HCT116 (cell line): ENCODE results near the gene SAMD14. TPM values are rescaled to one million over a fixed set of nuclear protein-coding genes. Genes with fewer than 3 reads are reported as not detected.
A peak's percentile ranks its signal among the peaks of the same experiment; 100 is the strongest.

Experiments
- ATAC-seq: fragments of 200-7000 bp; cut with Tn5 transposase; 2 replicates; pipeline ENCODE4 v1.9.1; 2020; ENCODE audit warnings: mild to moderate bottlenecking, moderate library complexity
- Bru-seq: library from RNA; stranded (reverse); fragments of 400-500 nt; gene quantifications from one replicate; lab custom pipeline; 2021; lab: Mats Ljungman, UMichigan
- BruChase-seq, 2 experiments: library from RNA; stranded (reverse); fragments of 400-500 nt; gene quantifications; one replicate each; lab custom pipeline; 2021; lab: Mats Ljungman, UMichigan
- BruUV-seq: library from RNA; stranded (reverse); fragments of 400-500 nt; replicated peaks from 2 replicates; lab custom pipeline; 2021; lab: Mats Ljungman, UMichigan
- CTCF ChIA-PET: fragments of 300-600 bp; sonication (Branson Sonifier 250); formaldehyde crosslinking; loops from one replicate; lab custom pipeline; 2021; ENCODE audit warnings: antibody characterized with exemption; lab: Charles Lee
- POLR2A ChIA-PET: fragments of 300-600, 350-600 bp; sonication (Branson Sonifier 250); formaldehyde crosslinking; loops from one replicate; lab custom pipeline; 2021; ENCODE audit warnings: antibody characterized with exemption; lab: Charles Lee
- RAD21 ChIA-PET, 2 experiments: fragments of 300-600 bp; sonication (Branson Sonifier 250); formaldehyde crosslinking; loops; one replicate each; lab custom pipeline; 2023; ENCODE audit warnings: low total read pairs in 2 of 2; ENCODE audit not compliant: uncharacterized antibody in 2 of 2, unreplicated experiment in 2 of 2, low non-redundant PET in 1 of 2; lab: Charles Lee
- DNase-seq: peaks from one replicate; pipeline ENCODE4 v3.0.0-alpha.2; 2010; ENCODE audit warnings: low read depth, low spot score
- H2AFZ ChIP-seq: fragments of 200-600 bp; shearing (Covaris generic), sonication (generic); 2 replicates; pipeline ENCODE4 v1.6.1; 2017; ENCODE audit warnings: low read depth, mixed run types, mixed read lengths, antibody characterized with exemption, low read length; ENCODE audit not compliant: poor library complexity, severe bottlenecking
- H3K27ac ChIP-seq: 2 replicates; pipeline ENCODE4 v1.5.1; 2012; ENCODE audit warnings: low read depth, low read length
- H3K27me3 ChIP-seq: fragments of 200-600 bp; sonication (generic); 2 replicates; pipeline ENCODE4 v1.6.1; 2016; ENCODE audit warnings: mixed run types, low read length, mixed read lengths; ENCODE audit not compliant: insufficient read depth
- H3K36me3 ChIP-seq, 2 experiments: fragments of 200-500 bp in 1 of 2; fragments of 200-600 bp in 1 of 2; sonication (Bioruptor generic) in 1 of 2; sonication (generic) in 1 of 2; 2 replicates each; pipeline versions ENCODE4 v1.5.1 to v1.6.1; 2014 to 2016; ENCODE audit warnings: low read length in 2 of 2, inconsistent platforms in 1 of 2, mixed read lengths in 1 of 2, mixed run types in 1 of 2; ENCODE audit not compliant: insufficient read depth in 2 of 2, control insufficient read depth in 1 of 2
- H3K4me1 ChIP-seq, 2 experiments: fragments of 200-600 bp in 1 of 2; sonication (generic) in 1 of 2; 2 replicates each; pipeline versions ENCODE4 v1.5.1 to v1.6.1; 2012 to 2017; ENCODE audit warnings: low read length in 2 of 2, inconsistent platforms in 1 of 2, mild to moderate bottlenecking in 1 of 2, mixed read lengths in 1 of 2, mixed run types in 1 of 2, moderate library complexity in 1 of 2; ENCODE audit not compliant: insufficient read depth in 2 of 2, control insufficient read depth in 1 of 2
- H3K4me2 ChIP-seq: fragments of 200-600 bp; sonication (generic); 2 replicates; pipeline ENCODE4 v1.6.1; 2017; ENCODE audit warnings: mixed run types, low read length, mixed read lengths
- H3K4me3 ChIP-seq, 2 experiments: fragments of 200-600 bp in 1 of 2; sonication (generic) in 1 of 2; replicated peaks in 1 of 2; 2 replicates each; pipeline ENCODE4 v1.5.1; 2011 to 2016; ENCODE audit warnings: low read length in 2 of 2, control low read depth in 1 of 2, low read depth in 1 of 2, mild to moderate bottlenecking in 1 of 2, mixed read lengths in 1 of 2, mixed run types in 1 of 2
- H3K79me2 ChIP-seq: fragments of 200-600 bp; sonication (generic); 2 replicates; pipeline ENCODE4 v1.6.1; 2017; ENCODE audit warnings: mild to moderate bottlenecking, mixed run types, low read length, moderate library complexity, mixed read lengths; ENCODE audit not compliant: insufficient read depth
- H3K9ac ChIP-seq: fragments of 200-600 bp; sonication (generic); 2 replicates; pipeline ENCODE4 v1.6.1; 2016; ENCODE audit warnings: low read length, mixed read lengths
- H3K9me2 ChIP-seq: fragments of 200-600 bp; sonication (generic), shearing (Covaris generic); 2 replicates; pipeline ENCODE4 v1.6.1; 2017; ENCODE audit warnings: mixed run types, mild to moderate bottlenecking, moderate library complexity; ENCODE audit not compliant: insufficient read depth
- H3K9me3 ChIP-seq, 2 experiments: fragments of 200-500 bp in 1 of 2; fragments of 200-600 bp in 1 of 2; sonication (Bioruptor generic) in 1 of 2; sonication (generic) in 1 of 2; 2 replicates each; pipeline ENCODE4 v1.6.1; 2014 to 2017; ENCODE audit warnings: low read length in 2 of 2, mixed read lengths in 2 of 2, inconsistent platforms in 1 of 2, low read depth in 1 of 2, mild to moderate bottlenecking in 1 of 2, mixed run types in 1 of 2, moderate library complexity in 1 of 2; ENCODE audit not compliant: control insufficient read depth in 1 of 2, insufficient read depth in 1 of 2
- H4K20me1 ChIP-seq: fragments of 200-600 bp; sonication (generic), shearing (Covaris generic); 2 replicates; pipeline ENCODE4 v1.6.1; 2017; ENCODE audit warnings: mixed run types, mild to moderate bottlenecking, moderate library complexity; ENCODE audit not compliant: insufficient read depth
- ATF3 ChIP-seq: IDR thresholded peaks from 2 replicates; pipeline ENCODE4 v1.6.1; 2012
- CBX3 ChIP-seq: IDR thresholded peaks from 2 replicates; pipeline ENCODE4 v1.6.1; 2012; ENCODE audit warnings: low read depth
- CEBPB ChIP-seq: IDR thresholded peaks from 2 replicates; pipeline ENCODE4 v1.6.1; 2012; ENCODE audit warnings: low read depth
- CTCF ChIP-seq, 3 experiments: fragments of 200-600 bp in 1 of 3; sonication (generic) in 1 of 3; IDR thresholded peaks in 2 of 3; conservative IDR thresholded peaks in 1 of 3; 2 replicates each; pipeline ENCODE4 v1.5.1; 2012 to 2017; ENCODE audit warnings: low read depth in 2 of 3, low read length in 2 of 3, antibody characterized with exemption in 1 of 3, borderline replicate concordance in 1 of 3, control low read depth in 1 of 3, mild to moderate bottlenecking in 1 of 3, mixed read lengths in 1 of 3, mixed run types in 1 of 3, moderate library complexity in 1 of 3; ENCODE audit not compliant: insufficient read depth in 1 of 3
- EZH2 ChIP-seq: fragments of 200-600 bp; sonication (generic); IDR thresholded peaks from 2 replicates; pipeline ENCODE4 v1.6.1; 2017; ENCODE audit warnings: antibody characterized with exemption, mixed run types
- FOSL1 ChIP-seq: IDR thresholded peaks from 2 replicates; pipeline ENCODE4 v1.6.1; 2012; ENCODE audit warnings: low read depth
- JUND ChIP-seq: IDR thresholded peaks from 2 replicates; pipeline ENCODE4 v1.6.1; 2012
- MAX ChIP-seq: IDR thresholded peaks from 2 replicates; pipeline ENCODE4 v1.6.1; 2012
- POLR2A ChIP-seq: IDR thresholded peaks from 2 replicates; pipeline ENCODE4 v1.7.0; 2011; ENCODE audit warnings: borderline replicate concordance; ENCODE audit not compliant: insufficient read depth, insufficient read length; ENCODE audit errors: extremely low read depth
- REST ChIP-seq: IDR thresholded peaks from 2 replicates; pipeline ENCODE4 v1.6.1; 2012; ENCODE audit warnings: low read depth
- SIN3A ChIP-seq: IDR thresholded peaks from 2 replicates; pipeline ENCODE4 v1.6.1; 2012; ENCODE audit warnings: low read depth
- SRF ChIP-seq: IDR thresholded peaks from 2 replicates; pipeline ENCODE4 v1.6.1; 2012; ENCODE audit warnings: low read depth
- TCF7L2 ChIP-seq: IDR thresholded peaks from 2 replicates; pipeline ENCODE4 v1.7.0; 2011; ENCODE audit warnings: borderline replicate concordance, inconsistent platforms; ENCODE audit not compliant: insufficient read depth, insufficient read length; ENCODE audit errors: extremely low read depth
- YY1 ChIP-seq: IDR thresholded peaks from 2 replicates; pipeline ENCODE4 v1.6.1; 2011; ENCODE audit warnings: low read length, low read depth, moderate library complexity, mild to moderate bottlenecking; ENCODE audit not compliant: insufficient replicate concordance; ENCODE audit errors: extremely low read depth
- ZBTB33 ChIP-seq: IDR thresholded peaks from 2 replicates; pipeline ENCODE4 v1.6.1; 2011; ENCODE audit warnings: mild to moderate bottlenecking, low read length, moderate library complexity; ENCODE audit not compliant: insufficient replicate concordance; ENCODE audit errors: extremely low read depth
- ZFX ChIP-seq: fragments of 450-650 bp; IDR thresholded peaks from 2 replicates; pipeline ENCODE4 v1.6.1; 2017
- ZNF274 ChIP-seq: fragments of 200-500 bp; sonication (Bioruptor generic); IDR thresholded peaks from 2 replicates; pipeline ENCODE4 v1.6.1; 2014; ENCODE audit warnings: mild to moderate bottlenecking, low read depth, low read length, inconsistent platforms
- intact Hi-C: fragments of 100-400 bp; cut with micrococcal nuclease; formaldehyde crosslinking; loops from 2 replicates; pipeline ENCODE4 v1.10.0; 2022
- long read RNA-seq: library from polyadenylated mRNA; unstranded; transcript quantifications from one replicate; pipeline ENCODE4 v2.0.0, GENCODE V29; 2021; ENCODE audit not compliant: unreplicated experiment
- polyA plus RNA-seq: library from polyadenylated mRNA; unstranded; fragments of >200 nt; gene quantifications from 2 replicates; pipeline ENCODE4 v1.2.1, GENCODE V29; 2012; ENCODE audit warnings: missing spikeins
- total RNA-seq: library from RNA; stranded (reverse); gene quantifications from one replicate; pipeline ENCODE4 v1.2.1, GENCODE V29; 2021; ENCODE audit not compliant: unreplicated experiment

SAMD14 gene
- total RNA-seq = 1.5 TPM
- polyA plus RNA-seq = 0.74 and 0.79 TPM in 2 replicates
- Bru-seq, nascent RNA = percentile 30 among the genes with signal in this experiment
- BruChase-seq, experiment 1, labeled RNA remaining after a 6-hour chase = percentile 52 among the genes with signal in this experiment
- BruChase-seq, experiment 2, labeled RNA remaining after a 2-hour chase = percentile 31 among the genes with signal in this experiment
- long read RNA-seq, partial matches to known transcripts = 1 of 4 reads
- long read RNA-seq, other reads (novel, unspliced or antisense) = 2 of 4 reads

- peaks cover 16 to 32% of the 10 kb centered on the region in 2 experiments for H3K4me1 ChIP-seq
- H3K4me2 ChIP-seq = no peak within 1 kb of the TSS
- no peak for ATAC-seq
- no peak for TF ChIP-seq YY1
- TF ChIP-seq ZNF274 = no peak
- no peak for TF ChIP-seq ZBTB33
- TF ChIP-seq TCF7L2 = no peak
- no peak for TF ChIP-seq ZFX
- no peak for TF ChIP-seq EZH2
- no peak for TF ChIP-seq SIN3A
- no peak for TF ChIP-seq FOSL1
- TF ChIP-seq CTCF (IDR thresholded peaks at IDR 0.05 in 2 of 3, conservative IDR thresholded peaks at IDR 0.05 in 1 of 3; ENCODE audit: borderline replicate concordance in 1 of 3, insufficient read depth in 1 of 3, low read depth in 2 of 3, low read length in 2 of 3) = no peak
- TF ChIP-seq CEBPB = no peak
- no peak for TF ChIP-seq SRF
- no peak for TF ChIP-seq POLR2A
- no peak for TF ChIP-seq JUND
- TF ChIP-seq REST = no peak
- TF ChIP-seq ATF3 = no peak
- no peak for TF ChIP-seq MAX
- TF ChIP-seq CBX3 = no peak
- TF ChIP-seq, all 23 proteins: peak for 0
- DNase-seq = no peak
- RAD21 ChIA-PET = no interaction called here
- Histone ChIP-seq H3K4me3 (no peak within 1 kb of the TSS), H3K9me3 (no peaks in the 10 kb centered on the region), H3K9ac (no peak within 1 kb of the TSS), H3K79me2 (no peaks in the 10 kb centered on the region), H3K36me3 (peaks cover 7 to 12% of the 10 kb centered on the region in 2 experiments; a peak in 3 of 4 replicates), H2AFZ (no peak within 1 kb of the TSS), H3K27me3 (no peaks in the 10 kb centered on the region), H3K27ac (no peak within 1 kb of the TSS), H4K20me1 (no peaks in the 10 kb centered on the region), H3K9me2 (no peaks in the 10 kb centered on the region)
- intact Hi-C loops = no loop called here
- CTCF ChIA-PET = no interaction called here
- POLR2A ChIA-PET = no interaction called here
- no TSS peak for BruUV-seq
These were observed at the start of gene SAMD14 for GRCh38 chr17:50129728-50130558. TSS of gene SAMD14 (minus strand) at chr17:50130160. CDS start at chr17:50124959, 5,201 bp downstream.
